Epithelial cell of proximal tubule (primary cell): ENCODE data around the gene CDK17. TPM values are rescaled to one million over a fixed set of nuclear protein-coding genes. Genes with fewer than 3 reads are reported as not detected.

ENCODE experiments used
- DNase-seq: peaks from one replicate; pipeline ENCODE4 v3.0.0-alpha.2; 2011; ENCODE audit warnings: low read depth
- H3K4me3 ChIP-seq: 2 replicates; pipeline ENCODE4 v1.5.1; 2011; ENCODE audit warnings: low read depth, mild to moderate bottlenecking, low read length
- total RNA-seq: library from RNA; depleted of rRNA; stranded (reverse); fragments of >200 nt; gene quantifications from 2 replicates; pipeline ENCODE4 v1.2.3, GENCODE V29; 2015
- TF ChIP-seq, protein P1 (sequence below): conservative IDR thresholded peaks from 2 replicates; pipeline ENCODE4 v1.5.1; 2012; ENCODE audit warnings: low read depth, mild to moderate bottlenecking, low read length

The CDK17 gene
- total RNA-seq, 1 donor from 2014 or later = 22.0 TPM

- TF ChIP-seq, protein P1, sequence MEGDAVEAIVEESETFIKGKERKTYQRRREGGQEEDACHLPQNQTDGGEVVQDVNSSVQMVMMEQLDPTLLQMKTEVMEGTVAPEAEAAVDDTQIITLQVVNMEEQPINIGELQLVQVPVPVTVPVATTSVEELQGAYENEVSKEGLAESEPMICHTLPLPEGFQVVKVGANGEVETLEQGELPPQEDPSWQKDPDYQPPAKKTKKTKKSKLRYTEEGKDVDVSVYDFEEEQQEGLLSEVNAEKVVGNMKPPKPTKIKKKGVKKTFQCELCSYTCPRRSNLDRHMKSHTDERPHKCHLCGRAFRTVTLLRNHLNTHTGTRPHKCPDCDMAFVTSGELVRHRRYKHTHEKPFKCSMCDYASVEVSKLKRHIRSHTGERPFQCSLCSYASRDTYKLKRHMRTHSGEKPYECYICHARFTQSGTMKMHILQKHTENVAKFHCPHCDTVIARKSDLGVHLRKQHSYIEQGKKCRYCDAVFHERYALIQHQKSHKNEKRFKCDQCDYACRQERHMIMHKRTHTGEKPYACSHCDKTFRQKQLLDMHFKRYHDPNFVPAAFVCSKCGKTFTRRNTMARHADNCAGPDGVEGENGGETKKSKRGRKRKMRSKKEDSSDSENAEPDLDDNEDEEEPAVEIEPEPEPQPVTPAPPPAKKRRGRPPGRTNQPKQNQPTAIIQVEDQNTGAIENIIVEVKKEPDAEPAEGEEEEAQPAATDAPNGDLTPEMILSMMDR = no peak
- no peak overlapping the region for H3K4me3 ChIP-seq
- DNase-seq = no peak
Observed at GRCh38 chr12:96239711-96240635, 160.3 kb downstream of the CDK17 start.

GRCh38 chr12:96238336-96239047, 161.7 kb downstream of the CDK17 start:
- TF ChIP-seq, protein P1 = no peak
- H3K4me3 ChIP-seq = no peak overlapping the region
- no peak for DNase-seq

- DNase-seq = no peak
- TF ChIP-seq, protein P1 = no peak
- H3K4me3 ChIP-seq = no peak overlapping the region
Observed at GRCh38 chr12:96237465-96238077, 162.7 kb downstream of the CDK17 start.

- TF ChIP-seq, protein P1 = no peak
- H3K4me3 ChIP-seq = no peak overlapping the region
- no peak for DNase-seq
Observed at GRCh38 chr12:96237035-96237434, 163.2 kb downstream of the CDK17 start.

DNA sequence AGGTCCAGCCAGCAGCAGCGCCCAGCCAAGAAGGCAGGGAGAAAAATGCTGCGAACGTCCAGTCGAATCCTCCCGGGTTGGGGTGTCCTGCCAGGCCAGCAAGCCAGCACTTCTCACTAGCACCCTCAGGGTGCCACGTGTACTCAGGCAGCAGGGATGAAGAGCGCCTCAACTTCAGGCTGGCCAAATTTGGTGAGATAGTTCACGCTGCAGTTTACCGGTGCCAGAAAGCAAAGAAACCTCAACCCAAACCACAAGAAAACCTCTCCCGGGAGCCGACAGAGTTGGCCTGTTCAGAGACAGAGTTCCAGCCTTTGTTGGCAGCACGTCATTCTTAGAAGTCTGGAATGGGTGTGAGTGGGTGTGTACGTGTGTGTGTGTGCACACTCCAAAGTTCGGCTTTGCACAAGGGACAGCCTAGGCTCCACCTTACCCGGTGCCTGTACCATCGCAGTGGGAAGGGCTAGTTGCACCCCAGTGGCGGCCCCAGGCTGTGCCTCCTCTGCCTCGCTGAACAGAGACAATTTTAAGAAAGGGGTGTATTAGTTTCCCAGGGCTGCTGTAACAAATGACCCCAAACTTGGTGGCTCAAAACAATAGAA, 163.9 kb downstream of the CDK17 start:
- no peak overlapping the region for H3K4me3 ChIP-seq
- DNase-seq = no peak
- TF ChIP-seq, protein P1 = no peak

DNA sequence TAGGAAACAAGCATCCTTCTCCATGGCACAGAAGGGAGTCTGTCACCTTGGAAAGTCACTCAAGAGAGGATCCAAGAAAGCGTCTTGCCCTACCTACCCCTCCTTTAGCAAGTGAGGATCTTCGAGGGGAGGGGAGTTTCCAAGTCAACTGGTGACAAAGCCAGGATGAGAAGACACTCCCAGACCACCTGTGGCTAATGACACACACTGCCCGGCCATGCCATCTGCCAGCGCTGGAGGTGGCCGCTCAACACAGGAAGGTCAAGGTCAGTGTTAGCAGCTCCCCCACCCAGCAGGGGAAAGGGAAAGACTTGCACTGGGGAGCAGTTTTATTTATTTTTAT, 164.8 kb downstream of the CDK17 start:
- H3K4me3 ChIP-seq = no peak overlapping the region
- no peak for DNase-seq
- TF ChIP-seq, protein P1 = no peak
